ENCODE data around the gene FGF23.

The FGF23 gene

DNA sequence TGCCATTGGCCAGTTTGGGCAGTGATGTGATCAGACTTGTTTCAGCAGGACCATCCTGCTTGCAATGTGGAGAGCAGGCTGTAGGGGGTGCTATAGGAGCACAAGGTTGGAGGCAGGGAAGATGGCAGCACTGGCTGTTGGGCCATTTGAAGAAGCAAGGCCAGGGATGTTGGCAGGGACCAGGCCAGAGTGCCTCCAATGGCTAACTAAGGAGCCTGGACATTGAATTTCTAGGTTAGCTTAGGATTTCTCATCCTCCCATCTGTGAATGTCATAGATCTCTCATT is 23.5 kb downstream of the FGF23 start:
- H3K4me1 ChIP-seq (ENCODE audit: insufficient read depth, low read length), result no peaks in the 10 kb centered on the region
- H3K9ac ChIP-seq (ENCODE audit: low read depth, low read length), result no peak overlapping the region
- peaks cover 3% of the 10 kb centered on the region; the same call in 1 of the 2 replicates for H3K9me3 ChIP-seq (ENCODE audit: control insufficient read depth, insufficient read depth, low read length)
- H3K36me3 ChIP-seq (ENCODE audit: insufficient read depth, low read length), result peaks cover 6% of the 10 kb centered on the region

- Histone ChIP-seq H3K4me1 (ENCODE audit: insufficient read depth, low read length) (no peaks in the 10 kb centered on the region), H3K9ac (ENCODE audit: low read depth, low read length) (no peak overlapping the region), H3K36me3 (ENCODE audit: insufficient read depth, low read length) (peaks cover 6% of the 10 kb centered on the region), H3K9me3 (ENCODE audit: control insufficient read depth, insufficient read depth, low read length) (peaks cover 3% of the 10 kb centered on the region; the same call in 1 of the 2 replicates)
Measured at GRCh38 chr12:4355156-4356040, 24.1 kb downstream of the FGF23 start.

- Histone ChIP-seq H3K9me3 (ENCODE audit: control insufficient read depth, insufficient read depth, low read length) (no peaks in the 10 kb centered on the region), H3K9ac (ENCODE audit: low read depth, low read length) (no peak overlapping the region), H3K4me1 (ENCODE audit: insufficient read depth, low read length) (no peaks in the 10 kb centered on the region), H3K36me3 (ENCODE audit: insufficient read depth, low read length) (peaks cover 6% of the 10 kb centered on the region)
Measured at GRCh38 chr12:4353785-4354208, 25.7 kb downstream of the FGF23 start.

- Histone ChIP-seq H3K9me3 (ENCODE audit: control insufficient read depth, insufficient read depth, low read length) (no peaks in the 10 kb centered on the region), H3K4me1 (ENCODE audit: insufficient read depth, low read length) (no peaks in the 10 kb centered on the region), H3K9ac (ENCODE audit: low read depth, low read length) (no peak overlapping the region), H3K36me3 (ENCODE audit: insufficient read depth, low read length) (peaks cover 3% of the 10 kb centered on the region)
Measured at GRCh38 chr12:4346931-4347330, 32.6 kb downstream of the FGF23 start.

DNA sequence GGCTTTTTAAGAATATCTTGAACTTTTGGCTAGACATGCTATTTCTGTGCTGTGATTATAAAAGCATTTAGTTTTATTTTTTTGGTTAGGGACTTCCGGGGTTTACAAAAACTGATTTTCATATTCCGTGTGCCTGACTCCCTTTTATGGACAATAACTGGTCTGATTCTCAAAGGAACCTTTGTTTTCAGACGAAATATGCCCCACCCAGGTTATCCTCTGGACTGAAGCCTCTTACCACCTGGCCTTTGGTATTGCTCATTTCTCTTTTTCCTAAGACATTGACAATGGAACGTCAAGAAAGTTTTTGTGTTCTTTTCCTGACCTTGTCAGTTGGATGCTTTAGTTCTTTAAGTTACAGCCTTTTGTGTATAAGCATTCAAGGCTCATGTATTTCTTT is 47.7 kb downstream of the FGF23 start:
- no peak overlapping the region for H3K9ac ChIP-seq (ENCODE audit: low read depth, low read length)
- H3K36me3 ChIP-seq (ENCODE audit: insufficient read depth, low read length), result peaks cover 20% of the 10 kb centered on the region
- no peaks in the 10 kb centered on the region; the same call in 1 of the 2 replicates for H3K9me3 ChIP-seq (ENCODE audit: control insufficient read depth, insufficient read depth, low read length)
- H3K4me1 ChIP-seq (ENCODE audit: insufficient read depth, low read length), result no peaks in the 10 kb centered on the region

- H3K9ac ChIP-seq (ENCODE audit: low read depth, low read length), result no peak overlapping the region
- H3K36me3 ChIP-seq (ENCODE audit: insufficient read depth, low read length), result peaks cover 15% of the 10 kb centered on the region
- no peaks in the 10 kb centered on the region; the same call in 1 of the 2 replicates for H3K9me3 ChIP-seq (ENCODE audit: control insufficient read depth, insufficient read depth, low read length)
- no peaks in the 10 kb centered on the region for H3K4me1 ChIP-seq (ENCODE audit: insufficient read depth, low read length)
Measured at GRCh38 chr12:4331221-4331620, 48.3 kb downstream of the FGF23 start.

- Histone ChIP-seq H3K9me3 (ENCODE audit: control insufficient read depth, insufficient read depth, low read length) (no peaks in the 10 kb centered on the region; the same call in 1 of the 2 replicates), H3K4me1 (ENCODE audit: insufficient read depth, low read length) (no peaks in the 10 kb centered on the region), H3K36me3 (ENCODE audit: insufficient read depth, low read length) (peaks cover 6% of the 10 kb centered on the region), H3K9ac (ENCODE audit: low read depth, low read length) (no peak overlapping the region)
Measured at GRCh38 chr12:4330203-4330602, 49.3 kb downstream of the FGF23 start.

- Histone ChIP-seq H3K36me3 (ENCODE audit: insufficient read depth, low read length) (peaks cover 2% of the 10 kb centered on the region; the same call in 1 of the 2 replicates), H3K4me1 (ENCODE audit: insufficient read depth, low read length) (no peaks in the 10 kb centered on the region), H3K9me3 (ENCODE audit: control insufficient read depth, insufficient read depth, low read length) (no peaks in the 10 kb centered on the region)
Measured at GRCh38 chr12:4327293-4327692, 52.2 kb downstream of the FGF23 start.

GRCh38 chr12:4325966-4326365 is 53.5 kb downstream of the FGF23 start:
- Histone ChIP-seq H3K9ac (ENCODE audit: low read depth, low read length) (no peak overlapping the region), H3K4me1 (ENCODE audit: insufficient read depth, low read length) (no peaks in the 10 kb centered on the region), H3K36me3 (ENCODE audit: insufficient read depth, low read length) (no peaks in the 10 kb centered on the region; the same call in 1 of the 2 replicates), H3K9me3 (ENCODE audit: control insufficient read depth, insufficient read depth, low read length) (no peaks in the 10 kb centered on the region)

More at GRCh38 chr12:4327293-4327692, 52.2 kb downstream of the FGF23 start:
- no peak overlapping the region for H3K9ac ChIP-seq (ENCODE audit: low read depth, low read length)

- H3K4me1 ChIP-seq (ENCODE audit: insufficient read depth, low read length), result no peaks in the 10 kb centered on the region
- H3K36me3 ChIP-seq (ENCODE audit: insufficient read depth, low read length), result no peaks in the 10 kb centered on the region; the same call in 1 of the 2 replicates
- no peaks in the 10 kb centered on the region for H3K9me3 ChIP-seq (ENCODE audit: control insufficient read depth, insufficient read depth, low read length)
- no peak overlapping the region for H3K9ac ChIP-seq (ENCODE audit: low read depth, low read length)
Measured at GRCh38 chr12:4324366-4324765, 55.1 kb downstream of the FGF23 start.

GRCh38 chr12:4323396-4323795 is 56.1 kb downstream of the FGF23 start:
- Histone ChIP-seq H3K4me1 (ENCODE audit: insufficient read depth, low read length) (no peaks in the 10 kb centered on the region), H3K9me3 (ENCODE audit: control insufficient read depth, insufficient read depth, low read length) (no peaks in the 10 kb centered on the region), H3K9ac (ENCODE audit: low read depth, low read length) (no peak overlapping the region), H3K36me3 (ENCODE audit: insufficient read depth, low read length) (no peaks in the 10 kb centered on the region)

GRCh38 chr12:4322726-4323125 is 56.8 kb downstream of the FGF23 start:
- Histone ChIP-seq H3K36me3 (ENCODE audit: insufficient read depth, low read length) (no peaks in the 10 kb centered on the region), H3K9me3 (ENCODE audit: control insufficient read depth, insufficient read depth, low read length) (no peaks in the 10 kb centered on the region), H3K4me1 (ENCODE audit: insufficient read depth, low read length) (no peaks in the 10 kb centered on the region), H3K9ac (ENCODE audit: low read depth, low read length) (no peak overlapping the region; the same call in 1 of the 2 replicates)

GRCh38 chr12:4320853-4321701 is 58.4 kb downstream of the FGF23 start, which contains the start of gene TIGAR:
TIGAR (plus strand) TSS chr12:4321213; CDS start chr12:4321272, 59 bp downstream.
- Histone ChIP-seq H3K9ac (ENCODE audit: low read depth, low read length) (peak within 1 kb of the TSS; percentile 89), H3K4me1 (ENCODE audit: insufficient read depth, low read length) (no peaks in the 10 kb centered on the region), H3K36me3 (ENCODE audit: insufficient read depth, low read length) (no peaks in the 10 kb centered on the region), H3K9me3 (ENCODE audit: control insufficient read depth, insufficient read depth, low read length) (no peaks in the 10 kb centered on the region)

GRCh38 chr12:4320497-4320852 is 59.0 kb downstream of the FGF23 start:
- Histone ChIP-seq H3K9me3 (ENCODE audit: control insufficient read depth, insufficient read depth, low read length) (no peaks in the 10 kb centered on the region), H3K4me1 (ENCODE audit: insufficient read depth, low read length) (no peaks in the 10 kb centered on the region), H3K9ac (ENCODE audit: low read depth, low read length) (peak overlapping the region; percentile 59), H3K36me3 (ENCODE audit: insufficient read depth, low read length) (no peaks in the 10 kb centered on the region)

All from ES-I3 (cell line).